Measurements from ENCODE around the gene ZNF275.
"Not testable (repeated sequence)": the region's sequence is repeated elsewhere in the genome, so short reads cannot be mapped to it uniquely, and the experiment has no call there.

ZNF275 gene

GRCh38 chrX:153312041-153312440 is 21.9 kb upstream of the ZNF275 start:
- Mint-ChIP-seq H3K9me3 (no peaks in the 10 kb centered on the region), H3K27ac (no peak overlapping the region), H3K4me1 (no peaks in the 10 kb centered on the region), H3K4me3 (no peak overlapping the region), H3K36me3 (no peaks in the 10 kb centered on the region)
- DNase-seq (ENCODE audit: low spot score in 2 of 2) (no peak), ATAC-seq (no peak)

- Mint-ChIP-seq H3K27ac (peak overlapping the region; percentile 35), H3K9me3 (no peaks in the 10 kb centered on the region), H3K4me1 (no peaks in the 10 kb centered on the region), H3K4me3 (no peak overlapping the region), H3K36me3 (no peaks in the 10 kb centered on the region)
- ATAC-seq (no peak), DNase-seq (ENCODE audit: low spot score in 2 of 2) (no peak)
These were observed 21.1 kb upstream of the ZNF275 start for GRCh38 chrX:153312842-153313241.

GRCh38 chrX:153317306-153317705 is 16.6 kb upstream of the ZNF275 start:
- H3K36me3 Mint-ChIP-seq, result no peaks in the 10 kb centered on the region
- no peak overlapping the region for H3K27ac Mint-ChIP-seq
- no peaks in the 10 kb centered on the region for H3K9me3 Mint-ChIP-seq
- no peaks in the 10 kb centered on the region for H3K4me1 Mint-ChIP-seq
- no peak for DNase-seq (ENCODE audit: low spot score in 2 of 2)
- H3K4me3 Mint-ChIP-seq, result no peak overlapping the region
- ATAC-seq, result no peak

GRCh38 chrX:153317996-153318722 is 15.8 kb upstream of the ZNF275 start:
- no peaks in the 10 kb centered on the region for H3K9me3 Mint-ChIP-seq
- H3K4me3 Mint-ChIP-seq, result no peak overlapping the region
- no peak for ATAC-seq
- no peaks in the 10 kb centered on the region for H3K4me1 Mint-ChIP-seq
- no peak for DNase-seq (ENCODE audit: low spot score in 2 of 2)
- H3K27ac Mint-ChIP-seq, result no peak overlapping the region
- no peaks in the 10 kb centered on the region for H3K36me3 Mint-ChIP-seq

GRCh38 chrX:153318811-153319210 is 15.1 kb upstream of the ZNF275 start:
- no peak overlapping the region for H3K4me3 Mint-ChIP-seq
- H3K27ac Mint-ChIP-seq, result no peak overlapping the region
- no peaks in the 10 kb centered on the region for H3K4me1 Mint-ChIP-seq
- no peak for ATAC-seq
- no peaks in the 10 kb centered on the region for H3K36me3 Mint-ChIP-seq
- DNase-seq (ENCODE audit: low spot score in 2 of 2), result no peak
- H3K9me3 Mint-ChIP-seq, result no peaks in the 10 kb centered on the region

- Mint-ChIP-seq H3K9me3 (no peaks in the 10 kb centered on the region), H3K4me3 (no peak overlapping the region), H3K4me1 (no peaks in the 10 kb centered on the region), H3K27ac (no peak overlapping the region), H3K36me3 (no peaks in the 10 kb centered on the region)
- no peak for ATAC-seq
- DNase-seq (ENCODE audit: low spot score in 2 of 2), result no peak
These were observed 14.5 kb upstream of the ZNF275 start for GRCh38 chrX:153319295-153320046.

GRCh38 chrX:153320047-153320443 is 13.9 kb upstream of the ZNF275 start:
- not testable (repeated sequence) for H3K4me3 Mint-ChIP-seq; H3K36me3 Mint-ChIP-seq; H3K9me3 Mint-ChIP-seq; H3K27ac Mint-ChIP-seq; DNase-seq (ENCODE audit: low spot score in 2 of 2); H3K4me1 Mint-ChIP-seq; ATAC-seq

- ATAC-seq, result no peak
- no peaks in the 10 kb centered on the region for H3K36me3 Mint-ChIP-seq
- H3K27ac Mint-ChIP-seq, result no peak overlapping the region
- no peak for DNase-seq (ENCODE audit: low spot score in 2 of 2)
- H3K9me3 Mint-ChIP-seq, result no peaks in the 10 kb centered on the region
- no peaks in the 10 kb centered on the region for H3K4me1 Mint-ChIP-seq
- H3K4me3 Mint-ChIP-seq, result no peak overlapping the region
These were observed 13.3 kb upstream of the ZNF275 start for GRCh38 chrX:153320555-153321184.

- Mint-ChIP-seq H3K4me1 (no peaks in the 10 kb centered on the region), H3K36me3 (no peaks in the 10 kb centered on the region), H3K4me3 (no peak within 1 kb of the TSS), H3K9me3 (no peaks in the 10 kb centered on the region), H3K27ac (no peak within 1 kb of the TSS)
- no peak for DNase-seq (ENCODE audit: low spot score in 2 of 2)
- no peak for ATAC-seq
These were observed 12.4 kb upstream of the ZNF275 start, which contains the start of gene PNMA6F for GRCh38 chrX:153321381-153322124. Gene PNMA6F (minus strand): TSS chrX:153321767. CDS start chrX:153320674, 1,093 bp downstream.

- H3K27ac Mint-ChIP-seq, result no peak overlapping the region
- H3K9me3 Mint-ChIP-seq, result no peaks in the 10 kb centered on the region
- no peaks in the 10 kb centered on the region for H3K4me1 Mint-ChIP-seq
- ATAC-seq, result no peak
- H3K4me3 Mint-ChIP-seq, result no peak overlapping the region
- H3K36me3 Mint-ChIP-seq, result no peaks in the 10 kb centered on the region
- DNase-seq (ENCODE audit: low spot score in 2 of 2), result no peak
These were observed 6.4 kb upstream of the ZNF275 start for GRCh38 chrX:153327561-153327960.

GRCh38 chrX:153333266-153333665 is 687 bp upstream of the ZNF275 start:
- Mint-ChIP-seq H3K4me3 (peak overlapping the region; percentile 64), H3K9me3 (no peaks in the 10 kb centered on the region), H3K36me3 (peaks cover 9% of the 10 kb centered on the region), H3K27ac (peak overlapping the region; percentile 68), H3K4me1 (peaks cover 29% of the 10 kb centered on the region)
- no peak for DNase-seq (ENCODE audit: low spot score in 2 of 2)
- ATAC-seq, result no peak

GRCh38 chrX:153334654-153335295 is 822 bp downstream of the ZNF275 start:
- H3K36me3 Mint-ChIP-seq, result peaks cover 21% of the 10 kb centered on the region
- DNase-seq (ENCODE audit: low spot score in 2 of 2), result no peak
- peaks cover 41% of the 10 kb centered on the region for H3K4me1 Mint-ChIP-seq
- no peak for ATAC-seq
- H3K27ac Mint-ChIP-seq, result peak overlapping the region; percentile 68
- H3K4me3 Mint-ChIP-seq, result peak overlapping the region; percentile 64
- H3K9me3 Mint-ChIP-seq, result no peaks in the 10 kb centered on the region

GRCh38 chrX:153336121-153336894 is 2.4 kb downstream of the ZNF275 start:
- H3K4me1 Mint-ChIP-seq, result peaks cover 51% of the 10 kb centered on the region
- peak in 1 of 2 donors; percentile 25 for DNase-seq (ENCODE audit: low spot score in 2 of 2)
- H3K4me3 Mint-ChIP-seq, result peak overlapping the region; percentile 64
- H3K27ac Mint-ChIP-seq, result peak overlapping the region; percentile 68
- no peaks in the 10 kb centered on the region for H3K9me3 Mint-ChIP-seq
- H3K36me3 Mint-ChIP-seq, result peaks cover 32% of the 10 kb centered on the region
- ATAC-seq, result no peak

GRCh38 chrX:153336988-153337387 is 3.0 kb downstream of the ZNF275 start:
- peaks cover 58% of the 10 kb centered on the region for H3K4me1 Mint-ChIP-seq
- no peak for DNase-seq (ENCODE audit: low spot score in 2 of 2)
- no peak overlapping the region for H3K27ac Mint-ChIP-seq
- peaks cover 39% of the 10 kb centered on the region for H3K36me3 Mint-ChIP-seq
- H3K9me3 Mint-ChIP-seq, result no peaks in the 10 kb centered on the region
- no peak overlapping the region for H3K4me3 Mint-ChIP-seq
- ATAC-seq, result no peak

Measured in stimulated activated effector memory CD8-positive, alpha-beta T cell treated with anti-CD3 and anti-CD28 coated beads, Interleukin-12 subunit alpha, Interleukin-12 subunit beta, amount 100 ng/mL, for 72 hours (primary cell).